HepG2 (cell line): ENCODE measurements around the gene CCDC126. TPM values are rescaled to one million over a fixed set of nuclear protein-coding genes. Genes with fewer than 3 reads are reported as not detected.

Experiments
- ATAC-seq: fragments of 200-7000 bp; cut with Tn5 transposase; 3 replicates; pipeline ENCODE4 v1.9.1; 2020; ENCODE audit warnings: mild to moderate bottlenecking, moderate library complexity
- BruUV-seq: library from RNA; stranded (reverse); fragments of 400-500 nt; replicated peaks from 2 replicates; lab custom pipeline; 2021; lab: Mats Ljungman, UMichigan
- CTCF ChIA-PET: fragments of 300-600 bp; formaldehyde crosslinking; extraction: SDS; loops from one replicate; lab custom pipeline; 2021; ENCODE audit warnings: low total read pairs, inconsistent platforms, low intra/inter-chr PET ratio; lab: Yijun Ruan, JAX
- POLR2A ChIA-PET: fragments of 350-600 bp; sonication (Branson Sonifier 250); formaldehyde crosslinking; loops from one replicate; lab custom pipeline; 2020; ENCODE audit warnings: antibody characterized with exemption, inconsistent platforms; lab: Yijun Ruan, JAX
- DNase-seq: peaks from one replicate; pipeline ENCODE4 v3.0.0-alpha.2; 2015; ENCODE audit warnings: low spot score
- FAIRE-seq: peaks from 3 replicates; lab custom pipeline; 2011; peaks lifted over from hg19 to GRCh38; lab: Jason Lieb, UNC
- H2AFZ ChIP-seq: one replicate; pipeline ENCODE4 v1.6.1; 2011; ENCODE audit warnings: low read length, inconsistent platforms
- H3K27ac ChIP-seq: fragments of 300-600 bp; 3 replicates; pipeline ENCODE4 v1.8.0; 2011; ENCODE audit warnings: mixed run types, mild to moderate bottlenecking, mixed read lengths, low read length, inconsistent platforms; ENCODE audit not compliant: insufficient read depth; ENCODE audit errors: extremely low read length
- H3K27me3 ChIP-seq, 2 experiments: fragments of 200-600 bp in 1 of 2; 2 replicates in 1 of 2; 3 replicates in 1 of 2; pipeline versions ENCODE4 v1.6.0 to v1.8.0; 2011; ENCODE audit warnings: low read length in 2 of 2, mild to moderate bottlenecking in 2 of 2, moderate library complexity in 2 of 2, inconsistent platforms in 1 of 2; ENCODE audit not compliant: insufficient read depth in 2 of 2, control insufficient read depth in 1 of 2
- H3K36me3 ChIP-seq, 2 experiments: fragments of 200-600 bp in 1 of 2; replicated peaks in 1 of 2; 2 replicates in 1 of 2; 3 replicates in 1 of 2; pipeline versions ENCODE4 v1.5.1 to v1.8.0; 2011; ENCODE audit warnings: low read length in 2 of 2, inconsistent platforms in 1 of 2; ENCODE audit not compliant: insufficient read depth in 2 of 2, control insufficient read depth in 1 of 2
- H3K4me1 ChIP-seq: 2 replicates; pipeline ENCODE4 v1.5.1; 2012; ENCODE audit warnings: low read length, inconsistent platforms; ENCODE audit not compliant: insufficient read depth
- H3K4me2 ChIP-seq: 2 replicates; pipeline ENCODE4 v1.6.0; 2011; ENCODE audit warnings: low read depth, low read length, inconsistent platforms
- H3K4me3 ChIP-seq, 3 experiments: fragments of 200-600 bp in 1 of 3; sonication (generic), shearing (Covaris generic) in 1 of 3; replicated peaks in 1 of 3; 2 replicates each; pipeline ENCODE4 v1.5.1; 2011 to 2016; ENCODE audit warnings: low read length in 3 of 3, inconsistent platforms in 2 of 3, low read depth in 2 of 3, mild to moderate bottlenecking in 2 of 3, control low read depth in 1 of 3, mixed read lengths in 1 of 3; ENCODE audit not compliant: insufficient read depth in 1 of 3
- H3K79me2 ChIP-seq: one replicate; pipeline ENCODE4 v1.6.1; 2011; ENCODE audit warnings: low read length, inconsistent platforms; ENCODE audit not compliant: insufficient read depth
- H3K9ac ChIP-seq: 2 replicates; pipeline ENCODE4 v1.6.0; 2011; ENCODE audit warnings: mild to moderate bottlenecking, low read depth, low read length, inconsistent platforms; ENCODE audit not compliant: insufficient read depth
- H3K9me3 ChIP-seq: 2 replicates; pipeline ENCODE4 v1.5.1; 2012; ENCODE audit warnings: mild to moderate bottlenecking, low read length
- H4K20me1 ChIP-seq: 2 replicates; pipeline ENCODE4 v1.6.0; 2011; ENCODE audit warnings: inconsistent platforms, mild to moderate bottlenecking, low read length, moderate library complexity; ENCODE audit not compliant: insufficient read depth
- ZNF558 ChIP-seq: sonication (generic); formaldehyde crosslinking; IDR thresholded peaks from 2 replicates; pipeline ENCODE4 v1.9.0; 2022; ENCODE audit warnings: mild to moderate bottlenecking, missing genetic modification reagents, borderline replicate concordance
- ZSCAN21 ChIP-seq: sonication (generic); formaldehyde crosslinking; IDR thresholded peaks from 2 replicates; pipeline ENCODE4 v1.8.0; 2022; ENCODE audit warnings: mild to moderate bottlenecking, missing genetic modification reagents, moderate library complexity, borderline replicate concordance
- ZSCAN30 ChIP-seq: sonication (generic); formaldehyde crosslinking; IDR thresholded peaks from 2 replicates; pipeline ENCODE4 v1.5.0; 2020; ENCODE audit warnings: mild to moderate bottlenecking, missing genetic modification reagents
- WGBS: methylation state at CpG from one replicate; pipeline ENCODE4 v1.1.6; 2017; ENCODE audit warnings: low lambda C conversion rate; 5-methylcytosine and 5-hydroxymethylcytosine counted together
- in situ Hi-C: cut with HindIII; loops from 2 replicates; pipeline ENCODE4 v1.10.0; 2017; ENCODE audit warnings: low pct_unique_long_range_greater_than_20kb; ENCODE audit not compliant: extremely low pct_ligation_motif_present
- intact Hi-C: fragments of 100-400 bp; cut with micrococcal nuclease; formaldehyde crosslinking; loops from one replicate; pipeline ENCODE4 v1.10.0; 2022; ENCODE audit not compliant: unreplicated experiment
- polyA plus RNA-seq, 8 experiments: library from polyadenylated mRNA; depleted of rRNA in 3 of 8; stranded (reverse) in 7 of 8; unstranded in 1 of 8; fragments of >200 nt; fragmentation: Illumina TruSeq in 4 of 8; extraction: Trizol in 4 of 8; gene quantifications; 2 replicates each; pipeline versions ENCODE4 v1.2.1 to v1.2.3, GENCODE V29; 2011 to 2016; ENCODE audit warnings: low read depth in 4 of 8, missing spikeins in 1 of 8, mixed read lengths in 1 of 8; ENCODE audit not compliant: insufficient read depth in 1 of 8
- small RNA-seq, 3 experiments: library from RNA; depleted of rRNA; stranded (forward); fragments of <200 nt; gene quantifications; one replicate each; pipeline ENCODE3, GENCODE V24; 2012; ENCODE audit warnings: low read depth in 2 of 3, low replicate concordance in 1 of 3; ENCODE audit not compliant: insufficient read length in 3 of 3, insufficient read depth in 2 of 3
- total RNA-seq, 5 experiments: library from RNA; depleted of rRNA; stranded (reverse); fragments of >200 nt; fragmentation: Illumina TruSeq; extraction: Trizol; gene quantifications; 2 replicates each; pipeline ENCODE4 v1.2.3, GENCODE V29; 2016; ENCODE audit warnings: low read depth in 1 of 5
- TF ChIP-seq, protein P1 (sequence below): sonication (generic); formaldehyde crosslinking; IDR thresholded peaks from 2 replicates; pipeline ENCODE4 v1.8.0; 2022; ENCODE audit warnings: mild to moderate bottlenecking, missing genetic modification reagents; ENCODE audit not compliant: insufficient replicate concordance

Gene CCDC126
- total and polyA plus RNA-seq, 2 of the 13 experiments (the other 11 are each of a cell fraction or from before 2014, with no cell fraction given), result 3.5 to 9.3 TPM

DNA sequence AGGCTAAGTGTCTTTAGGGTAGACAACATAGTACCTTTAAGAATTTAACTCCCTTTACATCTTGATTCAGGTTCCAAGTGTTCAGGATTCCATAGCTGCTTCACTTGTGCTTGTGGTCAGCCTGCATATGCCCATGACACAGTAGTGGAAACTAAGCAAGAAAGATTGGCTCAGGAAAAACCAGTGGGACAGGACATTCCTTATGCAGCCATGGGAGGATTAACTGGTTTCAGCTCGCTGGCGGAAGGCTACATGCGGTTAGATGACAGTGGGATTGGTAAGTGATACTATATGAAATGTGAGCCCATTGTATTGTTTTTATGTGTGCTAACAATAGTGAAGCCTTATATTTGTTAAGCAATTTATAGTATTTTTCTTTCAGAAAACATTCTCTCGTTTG is 94.1 kb downstream of the CCDC126 start:
- no peak overlapping the region for H3K9ac ChIP-seq
- no peak for FAIRE-seq
- BruUV-seq, result no TSS peak
- 66% methylated on average over 4 of the region's 4 CpGs for WGBS
- ChIA-PET CTCF (no interaction called here), POLR2A (no interaction called here)
- DNase-seq, result no peak
- TF ChIP-seq ZSCAN21 (CRISPR knock-in tag) (no peak), ZNF558 (CRISPR knock-in tag) (no peak), ZSCAN30 (CRISPR knock-in tag) (no peak)
- no peaks in the 10 kb centered on the region for H3K27me3 ChIP-seq
- no peaks in the 10 kb centered on the region for H4K20me1 ChIP-seq
- H3K4me2 ChIP-seq, result no peak overlapping the region
- no peaks in the 10 kb centered on the region for H3K9me3 ChIP-seq
- no peaks in the 10 kb centered on the region for H3K36me3 ChIP-seq
- intact Hi-C loops, result no loop called here
- H2AFZ ChIP-seq, result no peak overlapping the region
- H3K4me3 ChIP-seq, result no peak overlapping the region
- H3K27ac ChIP-seq, result no peak overlapping the region
- in situ Hi-C loops, result no loop called here
- no peaks in the 10 kb centered on the region for H3K4me1 ChIP-seq
- no peaks in the 10 kb centered on the region for H3K79me2 ChIP-seq
- no peak for ATAC-seq

DNA sequence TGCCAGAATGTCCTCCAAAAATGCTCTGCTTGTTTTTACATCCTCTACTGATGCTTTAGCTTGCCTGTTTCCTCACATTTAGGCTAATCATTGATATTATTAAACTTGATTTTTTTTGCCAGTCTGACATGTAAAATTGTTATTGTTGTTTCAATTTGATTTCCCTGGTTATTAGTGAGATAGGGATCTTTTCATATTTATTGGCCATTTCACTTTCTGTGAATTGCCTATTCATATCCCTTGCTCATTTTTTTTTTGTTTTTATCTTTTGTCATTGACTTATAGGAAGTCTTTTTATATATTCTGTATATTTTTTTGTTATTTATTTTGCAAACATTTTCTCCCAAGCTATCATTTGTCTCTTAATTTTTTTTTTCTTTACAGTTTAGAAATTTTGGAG is 96.0 kb downstream of the CCDC126 start:
- BruUV-seq, result no TSS peak
- Histone ChIP-seq H3K9me3 (no peaks in the 10 kb centered on the region), H3K4me3 (no peak overlapping the region), H3K36me3 (no peaks in the 10 kb centered on the region), H3K4me2 (no peak overlapping the region), H3K27ac (no peak overlapping the region), H2AFZ (no peak overlapping the region)
- in situ Hi-C loops (no loop called here), intact Hi-C loops (no loop called here)
- CTCF ChIA-PET, result no interaction called here
- POLR2A ChIA-PET, result no interaction called here
- ATAC-seq, result no peak
- TF ChIP-seq, protein P1, sequence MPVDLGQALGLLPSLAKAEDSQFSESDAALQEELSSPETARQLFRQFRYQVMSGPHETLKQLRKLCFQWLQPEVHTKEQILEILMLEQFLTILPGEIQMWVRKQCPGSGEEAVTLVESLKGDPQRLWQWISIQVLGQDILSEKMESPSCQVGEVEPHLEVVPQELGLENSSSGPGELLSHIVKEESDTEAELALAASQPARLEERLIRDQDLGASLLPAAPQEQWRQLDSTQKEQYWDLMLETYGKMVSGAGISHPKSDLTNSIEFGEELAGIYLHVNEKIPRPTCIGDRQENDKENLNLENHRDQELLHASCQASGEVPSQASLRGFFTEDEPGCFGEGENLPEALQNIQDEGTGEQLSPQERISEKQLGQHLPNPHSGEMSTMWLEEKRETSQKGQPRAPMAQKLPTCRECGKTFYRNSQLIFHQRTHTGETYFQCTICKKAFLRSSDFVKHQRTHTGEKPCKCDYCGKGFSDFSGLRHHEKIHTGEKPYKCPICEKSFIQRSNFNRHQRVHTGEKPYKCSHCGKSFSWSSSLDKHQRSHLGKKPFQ (CRISPR knock-in tag), result no peak
- TF ChIP-seq, all 625 proteins: peak for 0
- Histone ChIP-seq H3K4me1 (no peaks in the 10 kb centered on the region), H3K79me2 (no peaks in the 10 kb centered on the region), H3K27me3 (no peaks in the 10 kb centered on the region), H4K20me1 (no peaks in the 10 kb centered on the region), H3K9ac (no peak overlapping the region)
- FAIRE-seq, result no peak
- DNase-seq, result no peak

Small RNA genes lying within 50 kb of the gene (small RNA-seq; reads per million reads assigned to genes)
- gene AC006026.2, result 0 reads per million in 3 experiments

Other genes starting within 250 kb of the CCDC126 start
- 37.7 and 51.2 TPM in 2 replicates for gene IGF2BP3, start 126.9 kb upstream of the CCDC126 start, total RNA-seq (2016; rRNA removed; fragmentation: Illumina TruSeq; extraction: Trizol)
- 33.5 and 39.5 TPM in 2 replicates for gene IGF2BP3, start 126.9 kb upstream of the CCDC126 start, polyA plus RNA-seq (2011; rRNA removed)
- 39.1 and 52.7 TPM in 2 replicates for gene TRA2A, start 65.4 kb upstream of the CCDC126 start, total RNA-seq (2016; rRNA removed; fragmentation: Illumina TruSeq; extraction: Trizol)
- gene TRA2A, start 65.4 kb upstream of the CCDC126 start, polyA plus RNA-seq (2011; rRNA removed), result 38.5 and 41.6 TPM in 2 replicates
- gene FAM221A, start 82.8 kb downstream of the CCDC126 start, total RNA-seq (2016; rRNA removed; fragmentation: Illumina TruSeq; extraction: Trizol), result not detected in 2 replicates
- gene FAM221A, start 82.8 kb downstream of the CCDC126 start, polyA plus RNA-seq (2011; rRNA removed), result 0.08 TPM in 1 of 2 replicates, not detected in the other
- not detected in 2 replicates for gene STK31, start 112.8 kb downstream of the CCDC126 start, total RNA-seq (2016; rRNA removed; fragmentation: Illumina TruSeq; extraction: Trizol)
- not detected in 2 replicates for gene STK31, start 112.8 kb downstream of the CCDC126 start, polyA plus RNA-seq (2011; rRNA removed)